Neural progenitor cell (in vitro differentiated cells): Measurements from ENCODE around the gene ASRGL1.
"Not testable (repeated sequence)": the region's sequence is repeated elsewhere in the genome, so short reads cannot be mapped to it uniquely, and the experiment has no call there.

Experiments used
- EZH2 ChIP-seq: fragments of 200-600 bp; sonication (generic); IDR thresholded peaks from 2 replicates; pipeline ENCODE4 v1.6.1; 2017; ENCODE audit warnings: antibody characterized with exemption, mild to moderate bottlenecking, moderate library complexity
- TF ChIP-seq, protein P1 (sequence below): fragments of 200-600 bp; sonication (generic); IDR thresholded peaks from 2 replicates; pipeline ENCODE4 v1.5.1; 2017; ENCODE audit warnings: antibody characterized with exemption, mild to moderate bottlenecking

DNA sequence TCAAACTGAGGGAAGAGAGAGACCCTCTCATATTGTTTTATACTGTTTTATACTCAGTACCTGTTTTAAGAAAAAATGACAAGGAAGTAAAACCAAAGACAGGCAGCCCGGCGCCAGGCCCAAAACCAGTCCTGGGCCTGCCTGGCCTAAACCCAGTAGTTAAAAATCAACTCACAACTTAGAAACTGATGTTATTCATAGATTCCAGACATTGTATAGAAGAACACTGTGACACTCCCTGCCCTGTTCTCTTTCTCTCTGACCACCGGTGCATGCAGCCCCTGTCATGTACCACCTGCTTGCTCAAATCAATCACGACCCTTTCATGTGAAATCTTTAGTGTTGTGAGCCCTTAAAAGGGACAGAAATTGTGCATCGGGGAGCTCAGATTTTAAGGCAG is 11.5 kb upstream of the ASRGL1 start:
- TF ChIP-seq, protein P1, sequence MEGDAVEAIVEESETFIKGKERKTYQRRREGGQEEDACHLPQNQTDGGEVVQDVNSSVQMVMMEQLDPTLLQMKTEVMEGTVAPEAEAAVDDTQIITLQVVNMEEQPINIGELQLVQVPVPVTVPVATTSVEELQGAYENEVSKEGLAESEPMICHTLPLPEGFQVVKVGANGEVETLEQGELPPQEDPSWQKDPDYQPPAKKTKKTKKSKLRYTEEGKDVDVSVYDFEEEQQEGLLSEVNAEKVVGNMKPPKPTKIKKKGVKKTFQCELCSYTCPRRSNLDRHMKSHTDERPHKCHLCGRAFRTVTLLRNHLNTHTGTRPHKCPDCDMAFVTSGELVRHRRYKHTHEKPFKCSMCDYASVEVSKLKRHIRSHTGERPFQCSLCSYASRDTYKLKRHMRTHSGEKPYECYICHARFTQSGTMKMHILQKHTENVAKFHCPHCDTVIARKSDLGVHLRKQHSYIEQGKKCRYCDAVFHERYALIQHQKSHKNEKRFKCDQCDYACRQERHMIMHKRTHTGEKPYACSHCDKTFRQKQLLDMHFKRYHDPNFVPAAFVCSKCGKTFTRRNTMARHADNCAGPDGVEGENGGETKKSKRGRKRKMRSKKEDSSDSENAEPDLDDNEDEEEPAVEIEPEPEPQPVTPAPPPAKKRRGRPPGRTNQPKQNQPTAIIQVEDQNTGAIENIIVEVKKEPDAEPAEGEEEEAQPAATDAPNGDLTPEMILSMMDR: not testable (repeated sequence)
- not testable (repeated sequence) for TF ChIP-seq EZH2
